Activated CD4-positive, alpha-beta memory T cell treated with anti-CD3 and anti-CD28 coated beads, Interleukin-2, amount 10 ng/mL, durations not matched to agents 7 days and 5 days (primary cell): Measurements from ENCODE around the gene RTRAF. TPM values are rescaled to one million over a fixed set of nuclear protein-coding genes. Genes with fewer than 3 reads are reported as not detected.

Experiments
- CTCF ChIA-PET: fragments of 350-600 bp; sonication (Branson Sonifier 250); formaldehyde crosslinking; loops from one replicate; lab custom pipeline; 2021; ENCODE audit warnings: antibody characterized with exemption, inconsistent platforms; lab: Charles Lee
- POLR2A ChIA-PET: fragments of 350-600 bp; sonication (Branson Sonifier 250); formaldehyde crosslinking; loops from one replicate; lab custom pipeline; 2021; ENCODE audit warnings: antibody characterized with exemption; lab: Charles Lee
- DNase-seq: peaks from one replicate; pipeline ENCODE4 v3.0.0-alpha.2; 2020
- H3K27ac Mint-ChIP-seq: one replicate; pipeline ENCODE4 v1.8.0; 2021; ENCODE audit warnings: mild to moderate bottlenecking, mixed read lengths
- H3K27me3 Mint-ChIP-seq: one replicate; pipeline ENCODE4 v1.8.0; 2021; ENCODE audit warnings: mixed read lengths
- H3K36me3 Mint-ChIP-seq: one replicate; pipeline ENCODE4 v1.8.0; 2021; ENCODE audit warnings: low read depth, mixed read lengths
- H3K4me1 Mint-ChIP-seq: one replicate; pipeline ENCODE4 v1.8.0; 2021; ENCODE audit warnings: mixed read lengths
- H3K4me3 Mint-ChIP-seq: one replicate; pipeline ENCODE4 v1.8.0; 2021; ENCODE audit warnings: mild to moderate bottlenecking, mixed read lengths
- H3K9me3 Mint-ChIP-seq: one replicate; pipeline ENCODE4 v1.8.0; 2021; ENCODE audit warnings: mixed read lengths
- total RNA-seq, 2 experiments: library from RNA; stranded (reverse); gene quantifications; one replicate each; pipeline ENCODE4 v1.2.3, GENCODE V29; 2021

RTRAF gene
- total RNA-seq: 100 to 1,000 TPM; 175 to 188 TPM

GRCh38 chr14:51989293-51990234, at the start of gene RTRAF:
Gene RTRAF, plus strand, starts transcription at chr14:51989546. Its CDS starts 94 bp downstream, at chr14:51989640.
- H3K36me3 Mint-ChIP-seq: peaks cover 26% of the 10 kb centered on the region
- H3K4me3 Mint-ChIP-seq: peak within 1 kb of the TSS; percentile 93
- ChIA-PET CTCF (interaction anchor here (0.9 kb wide), 1 partner anchor 11 kb away, joined by 3 read pairs; no protein-coding TSS in a partner anchor), POLR2A (interaction anchor here (0.6 to 2.3 kb wide), 12 partner anchors 9 to 753 kb away, joined by 3 to 8 read pairs (median 4); partner anchors contain the start of gene GNG2)
- H3K27me3 Mint-ChIP-seq: no peaks in the 10 kb centered on the region
- H3K4me1 Mint-ChIP-seq: peaks cover 38% of the 10 kb centered on the region
- peak; percentile 93 for DNase-seq
- H3K9me3 Mint-ChIP-seq: no peaks in the 10 kb centered on the region
- peak within 1 kb of the TSS; percentile 91 for H3K27ac Mint-ChIP-seq

GRCh38 chr14:51939755-51940301, 49.5 kb upstream of the RTRAF start:
- H3K27me3 Mint-ChIP-seq: no peaks in the 10 kb centered on the region
- H3K4me3 Mint-ChIP-seq: no peak overlapping the region
- POLR2A ChIA-PET: no interaction called here
- peaks cover 12% of the 10 kb centered on the region for H3K9me3 Mint-ChIP-seq
- H3K36me3 Mint-ChIP-seq: peaks cover 69% of the 10 kb centered on the region
- no peak for DNase-seq
- CTCF ChIA-PET: no interaction called here
- H3K4me1 Mint-ChIP-seq: peaks cover 26% of the 10 kb centered on the region
- peak overlapping the region; percentile 8 for H3K27ac Mint-ChIP-seq

GRCh38 chr14:51942971-51943370, 46.4 kb upstream of the RTRAF start:
- Mint-ChIP-seq H3K36me3 (peaks cover 83% of the 10 kb centered on the region), H3K4me1 (peaks cover 26% of the 10 kb centered on the region), H3K27me3 (no peaks in the 10 kb centered on the region), H3K4me3 (no peak overlapping the region), H3K27ac (no peak overlapping the region), H3K9me3 (peaks cover 26% of the 10 kb centered on the region)
- POLR2A ChIA-PET: no interaction called here
- CTCF ChIA-PET: no interaction called here
- DNase-seq: no peak

- H3K27me3 Mint-ChIP-seq: no peaks in the 10 kb centered on the region
- POLR2A ChIA-PET: no interaction called here
- no peak for DNase-seq
- H3K4me1 Mint-ChIP-seq: no peaks in the 10 kb centered on the region
- peaks cover 85% of the 10 kb centered on the region for H3K36me3 Mint-ChIP-seq
- H3K4me3 Mint-ChIP-seq: no peak overlapping the region
- peaks cover 16% of the 10 kb centered on the region for H3K9me3 Mint-ChIP-seq
- CTCF ChIA-PET: no interaction called here
- H3K27ac Mint-ChIP-seq: no peak overlapping the region
These were observed 39.3 kb upstream of the RTRAF start for GRCh38 chr14:51950007-51950406.

- peaks cover 11% of the 10 kb centered on the region for H3K9me3 Mint-ChIP-seq
- H3K4me1 Mint-ChIP-seq: no peaks in the 10 kb centered on the region
- no peaks in the 10 kb centered on the region for H3K27me3 Mint-ChIP-seq
- no peak for DNase-seq
- no peak overlapping the region for H3K4me3 Mint-ChIP-seq
- ChIA-PET POLR2A (no interaction called here), CTCF (interaction anchor here (1.2 kb wide), 1 partner anchor 9 kb away, joined by 3 read pairs; no protein-coding TSS in a partner anchor)
- peaks cover 84% of the 10 kb centered on the region for H3K36me3 Mint-ChIP-seq
- no peak overlapping the region for H3K27ac Mint-ChIP-seq
These were observed 37.7 kb upstream of the RTRAF start for GRCh38 chr14:51951656-51952055.

- no peak for DNase-seq
- peaks cover 13% of the 10 kb centered on the region for H3K9me3 Mint-ChIP-seq
- peaks cover 90% of the 10 kb centered on the region for H3K36me3 Mint-ChIP-seq
- peaks cover 6% of the 10 kb centered on the region for H3K4me1 Mint-ChIP-seq
- H3K27me3 Mint-ChIP-seq: no peaks in the 10 kb centered on the region
- POLR2A ChIA-PET: no interaction called here
- CTCF ChIA-PET: no interaction called here
- no peak overlapping the region for H3K27ac Mint-ChIP-seq
- no peak overlapping the region for H3K4me3 Mint-ChIP-seq
These were observed 35.3 kb upstream of the RTRAF start for GRCh38 chr14:51954031-51954430.

GRCh38 chr14:51954657-51955056, 34.7 kb upstream of the RTRAF start:
- H3K4me3 Mint-ChIP-seq: no peak overlapping the region
- POLR2A ChIA-PET: no interaction called here
- CTCF ChIA-PET: no interaction called here
- H3K27me3 Mint-ChIP-seq: no peaks in the 10 kb centered on the region
- peaks cover 93% of the 10 kb centered on the region for H3K36me3 Mint-ChIP-seq
- H3K4me1 Mint-ChIP-seq: peaks cover 6% of the 10 kb centered on the region
- peaks cover 15% of the 10 kb centered on the region for H3K9me3 Mint-ChIP-seq
- no peak overlapping the region for H3K27ac Mint-ChIP-seq
- no peak for DNase-seq

GRCh38 chr14:51957950-51958349, 31.4 kb upstream of the RTRAF start:
- Mint-ChIP-seq H3K27ac (no peak overlapping the region), H3K4me1 (peaks cover 15% of the 10 kb centered on the region), H3K36me3 (peaks cover 92% of the 10 kb centered on the region), H3K4me3 (no peak overlapping the region), H3K9me3 (peaks cover 20% of the 10 kb centered on the region), H3K27me3 (no peaks in the 10 kb centered on the region)
- no peak for DNase-seq
- POLR2A ChIA-PET: no interaction called here
- CTCF ChIA-PET: no interaction called here

- peaks cover 20% of the 10 kb centered on the region for H3K9me3 Mint-ChIP-seq
- CTCF ChIA-PET: no interaction called here
- peaks cover 88% of the 10 kb centered on the region for H3K36me3 Mint-ChIP-seq
- no peak overlapping the region for H3K27ac Mint-ChIP-seq
- no peak overlapping the region for H3K4me3 Mint-ChIP-seq
- POLR2A ChIA-PET: no interaction called here
- no peaks in the 10 kb centered on the region for H3K27me3 Mint-ChIP-seq
- no peak for DNase-seq
- H3K4me1 Mint-ChIP-seq: peaks cover 19% of the 10 kb centered on the region
These were observed 29.4 kb upstream of the RTRAF start for GRCh38 chr14:51959928-51960327.

GRCh38 chr14:51960866-51961265, 28.5 kb upstream of the RTRAF start:
- Mint-ChIP-seq H3K4me1 (peaks cover 19% of the 10 kb centered on the region), H3K27ac (no peak overlapping the region), H3K9me3 (peaks cover 20% of the 10 kb centered on the region), H3K36me3 (peaks cover 87% of the 10 kb centered on the region), H3K4me3 (no peak overlapping the region), H3K27me3 (no peaks in the 10 kb centered on the region)
- ChIA-PET POLR2A (no interaction called here), CTCF (interaction anchor here (1.1 kb wide), 1 partner anchor 9 kb away, joined by 3 read pairs; no protein-coding TSS in a partner anchor)
- DNase-seq: no peak

GRCh38 chr14:51962711-51963110, 26.6 kb upstream of the RTRAF start:
- no peaks in the 10 kb centered on the region for H3K27me3 Mint-ChIP-seq
- ChIA-PET CTCF (interaction anchor here (0.6 kb wide), 1 partner anchor 102 kb away, joined by 3 read pairs; no protein-coding TSS in a partner anchor), POLR2A (interaction anchor here (1.0 kb wide), 1 partner anchor 116 kb away, joined by 3 read pairs; no protein-coding TSS in a partner anchor)
- no peak for DNase-seq
- H3K9me3 Mint-ChIP-seq: peaks cover 17% of the 10 kb centered on the region
- no peak overlapping the region for H3K4me3 Mint-ChIP-seq
- peaks cover 82% of the 10 kb centered on the region for H3K36me3 Mint-ChIP-seq
- H3K27ac Mint-ChIP-seq: no peak overlapping the region
- H3K4me1 Mint-ChIP-seq: peaks cover 17% of the 10 kb centered on the region

- no peak for DNase-seq
- peaks cover 13% of the 10 kb centered on the region for H3K9me3 Mint-ChIP-seq
- no peaks in the 10 kb centered on the region for H3K27me3 Mint-ChIP-seq
- peaks cover 83% of the 10 kb centered on the region for H3K36me3 Mint-ChIP-seq
- ChIA-PET CTCF (no interaction called here), POLR2A (interaction anchor here (1.0 to 1.1 kb wide), 2 partner anchors 108 to 117 kb away, joined by 3 read pairs; no protein-coding TSS in a partner anchor)
- H3K4me3 Mint-ChIP-seq: no peak overlapping the region
- H3K27ac Mint-ChIP-seq: no peak overlapping the region
- peaks cover 17% of the 10 kb centered on the region for H3K4me1 Mint-ChIP-seq
These were observed 26.1 kb upstream of the RTRAF start for GRCh38 chr14:51963286-51963685.

GRCh38 chr14:51967521-51967920, 21.8 kb upstream of the RTRAF start:
- Mint-ChIP-seq H3K27ac (no peak overlapping the region), H3K4me3 (no peak overlapping the region), H3K36me3 (peaks cover 67% of the 10 kb centered on the region), H3K4me1 (peaks cover 6% of the 10 kb centered on the region), H3K9me3 (no peaks in the 10 kb centered on the region), H3K27me3 (no peaks in the 10 kb centered on the region)
- ChIA-PET POLR2A (interaction anchor here (1.3 kb wide), 1 partner anchor 107 kb away, joined by 4 read pairs; the partner anchor contains the start of gene GNG2), CTCF (interaction anchor here (4.5 kb wide), 1 partner anchor 11 kb away, joined by 21 read pairs; no protein-coding TSS in a partner anchor)
- DNase-seq: no peak
